ENCODE data around the gene SAA1.
"Not testable (repeated sequence)": the region's sequence is repeated elsewhere in the genome, so short reads cannot be mapped to it uniquely, and the experiment has no call there.

The SAA1 gene

GRCh38 chr11:18262681-18263350 lies 3.2 kb upstream of the SAA1 start:
- not testable (repeated sequence) for DNase-seq (ENCODE audit: low read depth)

GRCh38 chr11:18264035-18264434 lies 2.0 kb upstream of the SAA1 start:
- H3K9ac ChIP-seq (ENCODE audit: low read length) = no peak overlapping the region
- no peak overlapping the region for H3K4me3 ChIP-seq (ENCODE audit: low read length)
- DNase-seq (ENCODE audit: low read depth) = no peak
- peaks cover 32% of the 10 kb centered on the region for H3K4me1 ChIP-seq (ENCODE audit: control insufficient read depth, insufficient read depth, low read length)
- H3K9me3 ChIP-seq (ENCODE audit: control insufficient read depth, low read length) = no peaks in the 10 kb centered on the region
- H3K36me3 ChIP-seq (ENCODE audit: control insufficient read depth, insufficient read depth, low read length, severe bottlenecking) = no peaks in the 10 kb centered on the region
- H3K27me3 ChIP-seq (replicated peaks; ENCODE audit: control insufficient read depth, insufficient read depth, low read length) = no peaks in the 10 kb centered on the region

More at GRCh38 chr11:18262681-18263350, 3.2 kb upstream of the SAA1 start:
- not testable (repeated sequence) for H3K36me3 ChIP-seq (ENCODE audit: control insufficient read depth, insufficient read depth, low read length, severe bottlenecking); H3K9ac ChIP-seq (ENCODE audit: low read length); H3K27me3 ChIP-seq (replicated peaks; ENCODE audit: control insufficient read depth, insufficient read depth, low read length); H3K4me3 ChIP-seq (ENCODE audit: low read length); H3K9me3 ChIP-seq (ENCODE audit: control insufficient read depth, low read length)
- H3K4me1 ChIP-seq (ENCODE audit: control insufficient read depth, insufficient read depth, low read length) = peaks cover 32% of the 10 kb centered on the region

GRCh38 chr11:18264677-18265555 lies 1.1 kb upstream of the SAA1 start:
- Histone ChIP-seq H3K9me3 (ENCODE audit: control insufficient read depth, low read length) (no peaks in the 10 kb centered on the region), H3K27me3 (replicated peaks; ENCODE audit: control insufficient read depth, insufficient read depth, low read length) (no peaks in the 10 kb centered on the region), H3K4me3 (ENCODE audit: low read length) (no peak overlapping the region), H3K36me3 (ENCODE audit: control insufficient read depth, insufficient read depth, low read length, severe bottlenecking) (no peaks in the 10 kb centered on the region), H3K9ac (ENCODE audit: low read length) (no peak overlapping the region), H3K4me1 (ENCODE audit: control insufficient read depth, insufficient read depth, low read length) (peaks cover 24% of the 10 kb centered on the region)
- DNase-seq (ENCODE audit: low read depth) = no peak

- DNase-seq (ENCODE audit: low read depth); H3K4me3 ChIP-seq (ENCODE audit: low read length); H3K9ac ChIP-seq (ENCODE audit: low read length); H3K9me3 ChIP-seq (ENCODE audit: control insufficient read depth, low read length); H3K36me3 ChIP-seq (ENCODE audit: control insufficient read depth, insufficient read depth, low read length, severe bottlenecking); H3K27me3 ChIP-seq (replicated peaks; ENCODE audit: control insufficient read depth, insufficient read depth, low read length): not testable (repeated sequence)
- H3K4me1 ChIP-seq (ENCODE audit: control insufficient read depth, insufficient read depth, low read length) = peaks cover 23% of the 10 kb centered on the region
These were observed 1.5 kb downstream of the SAA1 start for GRCh38 chr11:18267335-18268133.

GRCh38 chr11:18269252-18269651 lies 3.2 kb downstream of the SAA1 start:
- DNase-seq (ENCODE audit: low read depth); H3K9me3 ChIP-seq (ENCODE audit: control insufficient read depth, low read length); H3K27me3 ChIP-seq (replicated peaks; ENCODE audit: control insufficient read depth, insufficient read depth, low read length); H3K4me3 ChIP-seq (ENCODE audit: low read length); H3K9ac ChIP-seq (ENCODE audit: low read length); H3K36me3 ChIP-seq (ENCODE audit: control insufficient read depth, insufficient read depth, low read length, severe bottlenecking): not testable (repeated sequence)
- H3K4me1 ChIP-seq (ENCODE audit: control insufficient read depth, insufficient read depth, low read length) = peaks cover 20% of the 10 kb centered on the region

- H3K4me1 ChIP-seq (ENCODE audit: control insufficient read depth, insufficient read depth, low read length) = peaks cover 16% of the 10 kb centered on the region
- no peak for DNase-seq (ENCODE audit: low read depth)
- H3K9me3 ChIP-seq (ENCODE audit: control insufficient read depth, low read length) = no peaks in the 10 kb centered on the region
- no peak overlapping the region for H3K4me3 ChIP-seq (ENCODE audit: low read length)
- H3K27me3 ChIP-seq (replicated peaks; ENCODE audit: control insufficient read depth, insufficient read depth, low read length) = no peaks in the 10 kb centered on the region
- H3K36me3 ChIP-seq (ENCODE audit: control insufficient read depth, insufficient read depth, low read length, severe bottlenecking) = no peaks in the 10 kb centered on the region
- no peak overlapping the region for H3K9ac ChIP-seq (ENCODE audit: low read length)
These were observed 4.0 kb downstream of the SAA1 start for GRCh38 chr11:18270102-18270501.

- Histone ChIP-seq H3K9ac (ENCODE audit: low read length) (no peak overlapping the region), H3K4me1 (ENCODE audit: control insufficient read depth, insufficient read depth, low read length) (peaks cover 6% of the 10 kb centered on the region), H3K4me3 (ENCODE audit: low read length) (no peak overlapping the region), H3K36me3 (ENCODE audit: control insufficient read depth, insufficient read depth, low read length, severe bottlenecking) (no peaks in the 10 kb centered on the region), H3K9me3 (ENCODE audit: control insufficient read depth, low read length) (no peaks in the 10 kb centered on the region), H3K27me3 (replicated peaks; ENCODE audit: control insufficient read depth, insufficient read depth, low read length) (no peaks in the 10 kb centered on the region)
- DNase-seq (ENCODE audit: low read depth) = no peak
These were observed 5.1 kb downstream of the SAA1 start for GRCh38 chr11:18271206-18271605.

GRCh38 chr11:18277565-18278271 lies 11.7 kb downstream of the SAA1 start:
- Histone ChIP-seq H3K4me1 (ENCODE audit: control insufficient read depth, insufficient read depth, low read length) (peaks cover 14% of the 10 kb centered on the region), H3K36me3 (ENCODE audit: control insufficient read depth, insufficient read depth, low read length, severe bottlenecking) (peaks cover 40% of the 10 kb centered on the region), H3K9ac (ENCODE audit: low read length) (peak overlapping the region; percentile 20), H3K9me3 (ENCODE audit: control insufficient read depth, low read length) (no peaks in the 10 kb centered on the region), H3K27me3 (replicated peaks; ENCODE audit: control insufficient read depth, insufficient read depth, low read length) (no peaks in the 10 kb centered on the region), H3K4me3 (ENCODE audit: low read length) (no peak overlapping the region)
- DNase-seq (ENCODE audit: low read depth) = no peak

- H3K27me3 ChIP-seq (replicated peaks; ENCODE audit: control insufficient read depth, insufficient read depth, low read length) = no peaks in the 10 kb centered on the region
- no peak overlapping the region for H3K9ac ChIP-seq (ENCODE audit: low read length)
- peaks cover 68% of the 10 kb centered on the region for H3K36me3 ChIP-seq (ENCODE audit: control insufficient read depth, insufficient read depth, low read length, severe bottlenecking)
- H3K9me3 ChIP-seq (ENCODE audit: control insufficient read depth, low read length) = no peaks in the 10 kb centered on the region
- H3K4me3 ChIP-seq (ENCODE audit: low read length) = no peak overlapping the region
- DNase-seq (ENCODE audit: low read depth) = no peak
- peaks cover 14% of the 10 kb centered on the region for H3K4me1 ChIP-seq (ENCODE audit: control insufficient read depth, insufficient read depth, low read length)
These were observed 14.5 kb downstream of the SAA1 start for GRCh38 chr11:18280438-18281045.

GRCh38 chr11:18282626-18283025 lies 16.6 kb downstream of the SAA1 start:
- H3K4me3 ChIP-seq (ENCODE audit: low read length) = no peak overlapping the region
- H3K4me1 ChIP-seq (ENCODE audit: control insufficient read depth, insufficient read depth, low read length) = peaks cover 10% of the 10 kb centered on the region
- no peak for DNase-seq (ENCODE audit: low read depth)
- no peaks in the 10 kb centered on the region for H3K27me3 ChIP-seq (replicated peaks; ENCODE audit: control insufficient read depth, insufficient read depth, low read length)
- H3K9me3 ChIP-seq (ENCODE audit: control insufficient read depth, low read length) = no peaks in the 10 kb centered on the region
- no peak overlapping the region for H3K9ac ChIP-seq (ENCODE audit: low read length)
- peaks cover 89% of the 10 kb centered on the region for H3K36me3 ChIP-seq (ENCODE audit: control insufficient read depth, insufficient read depth, low read length, severe bottlenecking)

All from adipocyte (in vitro differentiated cells).